NCI-H524 treated with DMSO at 0.1 percent for 48 hours (cell line): ENCODE measurements around the gene DLEC1.
"Not testable (repeated sequence)": the region's sequence is repeated elsewhere in the genome, so short reads cannot be mapped to it uniquely, and the experiment has no call there.

ENCODE experiments used
- DNase-seq: peaks from one replicate; lab custom pipeline; 2025; lab: John Stamatoyannopoulos, UW

DLEC1 gene

DNA sequence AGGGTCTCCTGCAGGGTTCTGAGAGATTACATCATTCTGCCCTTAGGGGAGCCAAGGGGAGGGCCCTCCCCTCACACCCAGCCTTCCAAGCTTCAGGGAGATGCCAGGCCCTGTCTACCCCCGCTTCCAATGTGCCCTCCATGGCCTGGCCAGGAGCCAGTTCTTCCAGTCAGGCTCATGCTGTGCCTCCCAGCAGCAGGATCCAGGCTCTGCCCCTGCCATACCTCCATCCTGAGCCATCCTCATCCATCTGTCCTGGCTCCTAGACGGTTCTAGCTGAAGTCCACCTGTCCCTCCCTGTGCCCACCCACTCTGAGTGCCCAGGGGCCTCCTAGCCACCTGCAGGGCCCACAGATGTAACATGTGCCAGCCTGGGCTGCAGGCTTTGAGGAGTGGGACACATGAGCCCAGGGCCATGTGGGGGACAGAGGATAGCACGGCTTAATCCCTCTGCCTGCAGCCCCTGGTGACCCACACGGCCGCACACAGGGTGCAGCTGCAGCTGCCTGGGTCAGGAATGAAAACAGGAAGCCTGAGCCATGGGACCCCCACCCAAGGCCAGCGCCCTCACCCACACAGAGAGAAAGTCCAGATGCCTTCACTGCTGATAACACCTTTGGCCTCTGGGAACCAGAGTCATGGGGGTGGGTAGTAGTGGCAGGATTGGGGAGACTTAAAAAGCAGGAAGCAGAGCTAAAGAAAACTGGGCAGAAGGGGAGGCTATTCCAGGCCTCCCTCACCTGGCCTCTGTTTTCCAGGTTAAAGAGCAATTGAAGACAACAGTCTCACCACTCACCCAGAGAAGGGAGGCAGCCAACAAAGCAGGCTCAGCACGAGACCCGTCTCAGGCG lies 21.3 kb upstream of the DLEC1 start:
- DNase-seq, result no peak

DNA sequence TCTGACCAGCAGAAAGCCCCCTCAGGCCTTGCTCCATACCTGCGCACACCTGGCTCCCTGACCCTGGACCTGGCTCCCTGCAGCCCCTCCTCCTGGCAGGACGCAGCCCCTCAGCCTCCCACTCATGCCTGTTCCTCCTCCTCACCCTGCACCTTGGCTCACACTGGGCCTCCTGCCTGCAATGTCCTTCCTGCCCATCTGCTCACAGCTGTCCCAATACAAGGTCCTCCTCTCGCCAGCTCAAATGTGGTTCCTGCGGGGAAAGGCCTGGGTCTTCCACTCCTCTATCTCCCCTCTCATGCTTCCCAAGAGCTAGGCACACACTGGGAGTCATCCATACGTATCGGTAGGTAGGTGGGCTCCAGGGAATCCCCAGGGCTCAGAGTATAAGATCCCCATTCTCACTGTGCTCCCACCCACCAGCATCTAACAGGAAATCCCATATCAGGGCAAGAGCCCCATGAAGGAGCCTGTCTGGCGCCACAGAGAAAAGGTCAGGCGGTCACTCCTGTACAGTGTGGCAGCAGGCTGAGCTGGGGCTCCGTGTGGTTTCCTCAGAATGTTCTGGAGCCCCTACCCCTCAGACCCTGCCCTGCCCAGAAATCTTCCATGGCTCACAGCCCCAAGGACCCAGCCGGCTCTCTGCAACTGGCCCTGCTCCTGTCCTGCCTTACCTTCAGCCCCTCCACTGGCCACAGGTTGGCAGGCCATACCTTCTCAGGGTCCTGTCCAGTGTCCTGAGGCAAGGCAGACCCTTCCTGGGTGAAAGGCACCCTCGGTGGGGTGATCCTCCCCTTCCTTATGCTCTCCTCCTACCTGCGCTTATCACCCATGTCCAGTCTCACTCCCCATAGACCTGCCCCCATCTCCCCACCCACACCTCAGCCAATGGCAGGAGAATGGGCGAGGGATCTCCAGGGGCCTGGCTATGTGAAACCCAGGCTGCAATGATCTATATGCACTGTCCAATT lies 20.4 kb upstream of the DLEC1 start:
- DNase-seq, result no peak

DNA sequence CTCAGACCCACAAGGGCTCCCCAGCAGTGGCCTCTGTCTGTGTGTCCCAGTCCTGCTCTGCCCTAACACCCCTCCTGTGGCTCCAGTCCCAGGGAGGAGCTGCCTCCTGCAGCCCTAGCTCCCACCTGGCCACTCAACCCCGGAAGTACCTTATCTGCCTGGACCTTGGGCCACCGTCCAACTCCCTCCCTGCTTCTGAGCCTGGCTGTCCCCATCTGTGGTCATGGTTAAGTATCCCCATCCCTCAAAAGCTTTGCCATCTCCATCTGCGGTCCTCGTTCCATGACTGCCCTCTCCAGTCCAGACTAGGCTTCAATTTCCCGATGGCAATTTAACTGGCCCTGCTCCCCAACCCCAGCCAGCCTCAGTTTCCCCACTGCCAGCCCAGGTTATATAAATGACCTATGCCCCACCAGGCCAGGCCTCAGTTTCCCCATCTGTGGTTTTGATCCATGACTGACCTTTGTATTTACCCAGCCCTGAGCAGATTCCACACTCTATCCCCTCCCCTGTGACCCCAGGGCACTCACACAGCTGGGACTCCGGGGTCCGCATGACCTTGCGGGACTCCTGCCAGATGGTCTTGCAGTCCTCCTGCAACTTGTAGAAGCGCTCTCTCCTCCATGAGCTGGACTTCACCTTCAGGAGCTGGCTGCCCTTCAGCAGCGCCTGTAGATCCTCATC lies 19.2 kb upstream of the DLEC1 start:
- DNase-seq, result no peak

DNA sequence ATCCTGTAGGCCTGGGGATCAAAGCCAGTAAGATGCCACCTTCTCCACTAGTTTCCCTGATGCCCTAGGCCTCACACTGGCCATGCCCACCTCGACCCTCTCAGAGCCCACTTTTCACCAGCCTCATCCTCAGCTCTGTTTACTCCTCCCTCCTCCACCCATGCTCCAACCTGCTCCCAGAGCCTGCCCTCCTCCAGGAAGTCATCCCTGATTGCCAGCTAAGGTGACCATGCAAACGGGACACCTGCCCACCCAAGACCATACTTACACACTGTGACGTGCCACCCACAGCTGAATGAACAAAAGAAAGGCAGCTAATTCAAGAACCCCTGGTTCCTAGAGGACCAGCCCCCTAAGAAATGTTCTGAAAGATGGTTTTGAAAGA lies 18.7 kb upstream of the DLEC1 start:
- no peak for DNase-seq

DNA sequence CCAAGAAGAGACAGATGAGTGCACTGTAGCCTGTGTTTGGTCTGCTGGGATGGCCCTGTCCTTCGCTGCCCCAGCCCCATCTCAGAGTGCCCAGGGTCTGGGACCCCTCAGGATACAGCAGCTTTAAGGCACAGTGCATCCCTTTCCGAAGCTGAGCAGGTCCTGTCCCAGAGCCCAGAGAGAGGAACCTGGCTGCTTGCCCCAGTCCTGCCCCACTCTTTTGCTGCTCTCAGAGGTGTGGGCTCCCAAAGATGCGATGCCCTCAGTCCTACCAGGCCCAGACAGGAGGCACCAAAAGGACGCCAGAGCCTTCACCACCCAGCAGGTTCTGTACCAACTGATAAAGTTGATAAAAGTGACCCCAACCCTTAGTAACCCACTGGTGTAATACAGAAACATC lies 17.8 kb upstream of the DLEC1 start:
- no peak for DNase-seq

DNA sequence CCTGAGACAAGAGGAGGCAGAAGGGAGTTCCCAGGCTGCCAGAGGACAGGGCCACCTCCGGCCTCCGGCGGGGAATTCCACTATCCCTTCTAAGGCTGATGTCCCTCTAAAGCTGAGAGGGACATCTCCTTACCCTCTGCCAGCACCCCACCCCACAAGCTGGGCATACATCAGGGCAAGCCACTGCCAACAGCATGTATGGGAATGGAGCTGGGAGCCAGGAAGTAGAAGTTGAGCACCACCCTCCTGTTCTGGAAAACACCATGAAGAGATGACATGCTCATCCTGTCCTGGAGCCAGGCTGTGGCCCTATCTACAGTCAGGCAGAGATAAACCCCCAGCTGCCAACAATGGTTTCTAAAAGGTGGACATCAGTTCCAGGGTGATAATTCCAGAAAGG lies 16.7 kb upstream of the DLEC1 start:
- no peak for DNase-seq

DNA sequence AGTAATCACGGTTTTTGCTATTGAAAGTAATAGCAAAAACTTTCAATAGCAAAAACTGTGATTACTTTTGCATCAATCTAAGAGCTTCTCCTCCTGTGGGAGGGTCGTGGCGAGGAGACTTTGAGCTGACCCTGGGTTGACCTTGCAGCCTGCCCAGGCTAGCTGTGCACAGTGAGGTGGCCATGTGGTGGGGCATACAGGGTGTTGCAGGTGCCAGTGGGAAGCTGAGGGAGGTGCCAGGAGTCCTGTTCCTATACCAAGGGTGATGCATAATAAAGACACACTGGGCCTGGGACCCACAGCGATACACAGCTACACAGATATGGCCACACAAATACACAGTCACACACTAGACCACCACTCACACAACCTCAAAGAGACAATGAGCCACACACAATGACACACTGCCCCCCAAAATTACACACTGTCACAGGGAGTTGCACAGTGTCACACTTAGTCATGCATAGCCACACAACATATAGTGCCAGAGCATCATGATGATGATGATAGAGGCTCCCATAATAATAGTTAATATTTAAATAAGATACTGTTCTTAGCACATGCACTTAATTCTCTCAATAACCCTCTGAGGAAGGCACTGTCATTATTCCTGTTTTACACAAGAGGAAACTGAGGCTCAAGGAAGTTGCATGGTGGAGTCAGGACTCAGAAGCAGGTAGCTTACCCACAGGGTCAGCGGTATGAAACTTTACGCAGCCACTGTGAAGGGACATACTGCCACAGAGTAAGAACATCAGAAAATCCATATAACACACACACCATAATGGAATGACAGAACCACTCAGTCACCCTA lies 15.9 kb upstream of the DLEC1 start:
- DNase-seq, result no peak

DNA sequence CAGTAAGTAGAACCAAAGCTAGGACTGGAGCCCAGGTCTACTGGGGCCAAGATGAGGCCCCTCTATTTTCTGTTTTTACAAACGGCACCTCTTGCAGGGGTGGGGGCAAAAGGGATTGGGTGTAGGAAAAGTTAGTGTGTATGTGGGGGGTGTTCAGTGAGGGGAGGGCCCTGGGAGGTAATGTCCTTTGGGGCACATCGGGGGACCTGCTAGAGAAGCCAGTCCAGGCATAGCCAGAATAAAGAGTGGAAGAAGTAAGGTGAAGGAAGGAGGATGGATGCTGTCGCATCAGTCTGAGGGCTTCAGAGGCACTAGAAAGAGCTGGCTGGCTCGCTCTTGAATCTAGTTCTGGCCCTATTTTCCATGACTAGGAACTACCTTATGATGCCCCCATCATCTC lies 12.2 kb upstream of the DLEC1 start:
- no peak for DNase-seq

DNA sequence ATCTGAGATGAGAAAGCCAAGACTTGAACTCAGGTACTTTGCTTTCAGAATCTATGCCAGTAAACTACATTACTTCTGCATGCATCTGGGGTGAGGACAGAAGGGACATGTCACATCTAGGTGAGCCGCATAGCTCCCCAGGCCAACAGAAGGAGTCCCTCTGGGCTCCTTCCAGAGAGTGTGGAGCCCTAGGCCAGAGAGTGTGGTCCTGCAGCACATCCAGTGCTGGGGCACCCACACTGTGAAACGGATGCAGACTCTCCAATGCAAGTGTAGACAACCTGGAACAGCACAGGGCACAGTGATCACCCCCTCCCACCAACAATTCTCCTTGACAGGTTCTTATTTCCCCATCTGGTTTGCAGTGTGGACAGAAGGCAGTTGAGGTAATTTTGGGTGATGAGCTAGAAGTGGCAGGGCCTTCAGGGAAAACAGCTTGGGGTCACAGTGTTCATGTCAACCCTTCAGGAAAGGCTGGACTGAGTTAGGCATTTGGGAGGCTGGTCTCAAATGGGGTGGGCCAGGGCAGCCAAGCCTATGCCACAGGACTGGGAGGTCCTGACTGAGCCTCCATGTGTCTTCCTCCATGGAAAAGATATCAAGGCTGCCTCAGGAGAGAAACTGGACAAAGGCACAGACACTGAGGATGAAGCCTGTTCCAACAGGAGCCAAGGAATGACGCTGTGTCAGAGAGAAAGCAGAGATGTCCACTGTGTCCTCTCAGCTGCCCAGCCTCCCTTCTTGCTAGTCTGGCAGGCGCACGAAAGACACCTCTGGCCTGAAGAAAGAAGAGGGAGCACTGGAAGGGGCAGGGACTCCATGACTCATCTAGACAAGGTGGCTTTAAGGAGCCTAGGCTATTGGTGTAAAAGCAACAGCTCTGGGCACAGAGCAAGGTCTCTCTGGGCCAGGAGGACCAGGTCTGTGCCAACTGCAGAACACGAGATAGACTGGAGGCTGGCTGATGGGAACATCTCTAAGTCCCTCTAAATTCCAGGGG lies 11.2 kb upstream of the DLEC1 start:
- DNase-seq, result no peak

DNA sequence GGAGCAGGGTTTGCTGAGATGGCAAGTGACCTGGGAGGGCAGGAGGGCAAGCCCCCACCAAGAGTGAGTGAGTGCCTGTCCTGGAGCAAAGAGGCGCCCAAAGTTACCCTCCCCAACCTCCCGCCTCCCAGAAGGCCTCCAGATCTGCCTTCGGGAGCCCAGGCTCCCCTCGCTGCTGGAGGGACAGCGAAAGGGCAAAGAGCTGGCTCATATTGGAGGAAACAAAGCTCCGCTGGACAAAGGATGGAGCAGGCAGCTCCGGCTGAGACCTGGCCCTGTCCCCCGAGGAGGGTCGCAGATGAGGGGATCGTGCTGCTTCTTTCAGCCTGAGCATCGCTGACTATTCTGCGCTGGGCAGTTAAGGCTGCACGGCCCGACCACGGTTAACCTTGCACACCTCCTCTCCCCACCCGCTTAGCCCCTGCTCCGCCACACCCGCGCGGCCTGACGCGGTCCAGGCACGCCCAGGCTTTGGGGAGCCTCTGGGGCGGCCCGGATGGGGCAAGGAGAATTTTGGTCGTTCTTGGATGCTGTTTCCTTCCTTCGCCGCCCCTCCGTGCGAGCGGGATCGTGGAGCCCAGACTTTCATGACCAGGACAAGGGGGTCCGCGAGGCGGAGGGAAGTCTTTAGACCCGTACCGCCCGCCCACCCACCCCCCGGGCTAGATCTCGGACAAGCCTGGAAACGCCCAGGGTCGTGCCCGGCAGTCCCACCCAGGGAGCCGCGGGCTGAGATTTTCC lies 10.2 kb upstream of the DLEC1 start:
- no peak for DNase-seq

DNA sequence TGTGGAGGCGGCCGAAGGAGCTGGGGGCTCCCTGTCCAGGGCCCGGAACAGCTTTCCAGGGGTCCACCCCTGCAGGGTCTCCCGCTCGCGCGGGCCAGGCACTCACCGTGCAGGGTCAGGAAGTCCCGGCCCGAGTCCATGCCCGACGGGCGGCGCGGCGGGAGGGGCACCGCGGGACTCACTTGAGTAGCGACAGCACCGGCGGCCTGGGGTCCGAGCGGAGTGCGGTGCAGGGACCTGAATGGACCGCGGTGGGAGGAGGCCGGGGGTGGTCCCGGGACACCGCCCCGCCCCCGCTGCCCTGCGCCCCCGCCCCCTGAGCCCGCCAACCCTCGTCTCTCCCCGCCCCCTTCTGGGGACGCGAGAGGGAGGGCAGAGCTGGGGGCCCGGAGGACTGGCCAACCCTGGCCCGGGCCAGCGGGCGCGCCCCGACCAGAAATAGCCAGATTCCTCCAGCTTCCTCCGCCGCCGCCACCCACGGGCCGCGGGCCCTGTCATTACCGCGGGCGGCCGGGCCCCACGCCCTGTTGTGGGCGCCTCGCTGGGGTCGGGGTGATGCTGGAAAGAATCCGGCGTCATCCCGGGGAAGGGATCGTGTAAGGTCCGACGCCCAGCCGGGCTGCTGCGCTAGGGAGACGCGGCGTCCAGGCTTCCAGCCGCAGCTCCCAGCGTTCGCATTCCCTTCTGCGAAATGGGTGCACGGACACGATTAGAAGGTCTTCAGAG lies 9.4 kb upstream of the DLEC1 start, which contains the start of gene PLCD1:
PLCD1 (minus strand) TSS at position 243 of the 726 bp plus-strand sequence; CDS start at position 140, 103 bp downstream.
- DNase-seq, result no peak

DNA sequence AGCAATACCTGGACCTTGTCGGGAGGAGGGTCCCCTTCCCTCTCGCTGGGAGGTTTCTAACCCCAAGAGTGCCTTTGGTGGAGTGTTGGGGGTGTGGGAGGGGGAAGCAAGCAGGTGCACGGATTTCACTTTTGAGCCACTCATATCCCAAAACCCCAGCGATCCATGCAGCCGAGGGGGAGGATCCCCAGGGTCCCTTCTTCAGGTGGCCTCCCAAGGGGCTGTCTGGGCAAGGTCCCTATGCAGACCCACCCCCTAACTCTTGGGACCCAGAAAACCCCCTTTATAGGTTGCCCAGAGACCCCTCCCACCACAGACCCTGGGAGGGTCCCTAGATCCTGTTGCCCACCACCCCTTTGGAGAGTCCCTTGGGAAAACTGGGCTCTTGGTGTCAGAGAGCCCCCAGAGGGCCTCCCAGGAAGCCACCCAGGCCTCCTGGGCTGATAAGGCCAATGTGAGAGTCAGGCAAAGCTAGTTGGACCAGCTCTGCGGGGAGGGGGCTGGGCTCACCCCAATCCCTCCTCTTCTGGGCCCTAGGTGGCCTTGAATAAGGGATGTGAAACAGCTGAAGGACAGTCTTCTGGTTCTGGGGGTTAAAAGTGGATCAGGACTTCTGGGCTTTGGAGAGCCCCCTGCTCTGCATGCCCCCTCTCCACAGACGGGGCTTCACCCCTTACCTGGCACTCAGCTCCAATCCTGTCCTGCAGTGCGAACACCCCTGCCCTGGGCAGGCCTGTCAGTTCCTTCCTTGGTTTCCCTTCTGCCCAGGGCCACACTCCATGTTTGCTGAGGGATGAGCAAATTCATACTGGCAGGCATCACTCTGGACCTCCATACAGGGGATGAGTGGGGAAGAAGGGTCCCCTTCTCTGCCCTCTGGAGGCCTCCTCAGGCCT lies 8.6 kb upstream of the DLEC1 start:
- no peak for DNase-seq

DNA sequence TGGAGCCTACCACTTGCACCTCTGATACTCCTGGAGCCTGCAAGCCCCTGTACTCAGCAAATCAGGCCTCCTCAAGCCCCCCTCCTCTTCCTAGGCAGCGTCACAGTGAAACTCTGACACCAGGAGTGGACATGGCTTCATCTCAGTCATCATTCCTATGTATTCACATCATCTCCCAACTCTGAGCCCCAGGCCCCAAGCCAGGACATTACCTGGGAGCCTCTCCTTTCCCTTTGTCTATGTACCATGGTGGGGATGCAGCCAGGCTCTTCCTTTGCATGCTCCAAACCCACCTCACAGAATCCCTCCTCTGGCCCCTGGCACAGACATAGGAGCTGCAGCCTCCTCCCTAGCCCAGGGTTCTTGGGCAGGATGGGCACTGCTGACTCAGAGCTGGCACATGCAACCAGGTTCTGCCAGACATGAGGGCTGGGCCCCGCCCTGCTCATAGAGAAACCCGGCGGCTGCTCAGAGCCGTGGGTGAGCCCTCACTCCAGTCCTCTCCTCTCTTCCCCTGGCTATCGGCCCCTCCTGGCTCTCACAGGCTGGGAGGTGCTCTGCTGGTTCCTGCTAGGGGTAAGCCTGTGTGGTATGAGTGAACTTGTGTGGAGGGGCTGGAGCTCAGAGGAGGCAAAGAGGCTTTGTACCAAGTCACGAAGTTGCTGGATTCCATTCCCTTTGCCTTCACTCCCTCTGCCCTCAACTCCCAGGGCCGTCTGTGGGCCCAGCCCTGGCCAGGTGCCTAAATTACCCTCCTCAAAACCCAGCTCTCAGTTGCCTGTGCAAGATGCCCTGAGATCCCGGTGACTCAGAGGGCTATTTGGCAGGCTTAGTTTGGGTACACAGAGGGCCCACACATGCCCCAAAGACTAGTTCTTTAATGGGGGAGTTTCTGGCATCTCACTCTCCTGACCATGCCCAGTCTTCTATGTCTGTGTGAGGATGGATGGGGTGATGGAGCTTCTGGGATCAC lies 7.7 kb upstream of the DLEC1 start:
- no peak for DNase-seq

DNA sequence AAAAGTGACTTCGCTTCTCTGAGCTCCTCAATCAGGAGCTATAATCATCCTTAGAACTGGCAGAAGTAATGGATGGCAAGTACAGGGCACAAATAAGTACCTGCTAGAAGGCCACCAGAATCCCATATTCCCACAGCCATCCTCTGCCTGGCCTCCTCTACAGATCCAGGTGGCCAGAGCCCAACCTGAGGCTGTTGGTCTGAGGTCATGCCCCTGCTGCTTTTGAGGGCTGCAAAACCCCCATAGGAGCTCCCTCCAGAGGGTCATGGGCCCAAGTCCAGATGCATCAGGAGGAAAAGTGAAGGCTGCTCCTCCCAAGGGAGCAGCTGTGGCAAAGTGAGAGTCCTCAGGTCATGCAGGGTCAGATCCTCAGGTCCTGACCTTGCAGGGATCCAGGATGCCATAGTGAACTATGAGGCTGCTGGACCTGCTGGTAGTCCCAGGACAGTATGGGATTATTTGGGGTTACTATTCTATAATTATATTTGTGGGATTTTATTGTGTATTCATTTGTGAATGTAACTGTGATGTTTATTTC lies 6.6 kb upstream of the DLEC1 start:
- no peak for DNase-seq

DNA sequence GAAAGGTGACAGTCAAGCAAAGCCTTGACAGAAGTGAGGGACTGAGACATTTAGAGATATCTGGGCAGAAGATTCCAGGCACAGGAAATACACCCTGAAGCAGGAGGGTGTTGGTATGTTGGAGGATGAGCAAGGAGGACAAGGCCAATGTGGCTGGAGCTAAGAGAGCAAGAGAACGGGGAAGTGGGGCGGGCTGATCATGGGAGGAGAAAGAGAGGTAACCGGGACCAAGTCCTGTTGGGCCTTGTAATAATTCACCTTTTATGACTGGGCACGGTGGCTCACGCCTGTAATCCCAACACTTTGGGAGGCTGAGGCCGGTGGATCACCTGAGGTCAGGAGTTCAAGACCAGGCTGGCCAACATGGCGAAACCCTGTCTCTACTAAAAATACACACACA lies 5.4 kb upstream of the DLEC1 start:
- DNase-seq, result not testable (repeated sequence)

DNA sequence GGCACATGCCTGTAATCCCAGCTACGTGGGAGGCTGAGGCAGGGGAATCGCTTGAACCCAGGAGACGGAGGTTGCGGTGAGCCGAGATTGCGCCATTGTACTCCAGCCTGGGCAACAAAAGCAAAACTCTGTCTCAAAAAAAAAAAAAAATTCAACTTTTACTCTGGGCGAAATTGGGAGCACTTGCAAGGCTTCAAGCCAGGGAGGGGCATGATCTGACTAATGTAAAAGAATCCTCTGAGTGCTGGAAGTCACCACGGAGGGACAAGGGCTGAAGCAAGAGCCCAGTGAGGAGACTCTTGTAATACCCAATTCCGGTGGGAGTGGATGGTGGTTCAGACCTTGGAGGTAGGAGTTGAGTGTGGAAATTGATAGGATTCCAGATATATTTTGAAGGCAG lies 4.7 kb upstream of the DLEC1 start:
- not testable (repeated sequence) for DNase-seq
